Fibroblast of the conjunctiva (primary cell): Measurements from ENCODE around the gene KCNIP4.

Experiments used
- DNase-seq: peaks from one replicate; pipeline ENCODE4 v3.0.0-alpha.2; 2010; ENCODE audit warnings: low read depth

Gene KCNIP4

DNA sequence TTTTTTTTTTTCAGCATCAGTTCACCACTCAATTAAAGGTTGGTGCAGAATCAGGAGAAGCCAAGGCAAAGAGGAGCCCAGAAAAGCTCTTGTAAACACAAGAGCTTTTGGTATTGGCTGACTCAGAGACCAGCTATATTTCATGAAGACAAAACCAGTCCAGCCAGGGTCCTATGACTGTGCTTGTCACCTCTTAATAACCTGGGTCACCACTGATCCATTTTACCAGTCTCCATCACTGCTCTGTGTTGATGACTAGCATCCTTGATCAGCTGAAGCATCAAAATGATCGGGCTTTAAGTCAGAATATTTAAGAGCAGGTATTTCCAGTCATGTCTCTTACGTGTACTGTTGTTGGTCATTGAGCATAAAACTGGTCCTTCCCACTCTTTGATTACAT lies 1010.4 kb downstream of the KCNIP4 start:
- no peak for DNase-seq

DNA sequence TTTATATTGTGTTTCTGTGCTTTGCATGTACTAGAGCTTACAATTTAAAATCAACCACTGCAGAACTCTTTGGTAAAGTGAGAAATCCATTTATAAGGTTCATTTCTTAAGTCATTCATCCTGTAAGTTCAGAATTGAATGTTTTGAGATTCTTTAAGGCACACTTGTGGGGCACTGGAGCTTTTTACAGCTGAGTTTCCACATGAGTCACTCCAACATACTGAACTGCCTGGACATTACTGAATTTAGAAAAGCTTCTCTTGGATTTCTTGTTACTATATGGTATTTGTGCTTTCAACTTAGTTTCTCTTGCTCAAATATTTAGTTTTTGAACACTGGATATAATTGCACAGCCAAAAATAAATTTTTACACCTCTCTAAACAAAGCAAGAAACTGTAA lies 1022.0 kb downstream of the KCNIP4 start:
- DNase-seq: no peak

DNA sequence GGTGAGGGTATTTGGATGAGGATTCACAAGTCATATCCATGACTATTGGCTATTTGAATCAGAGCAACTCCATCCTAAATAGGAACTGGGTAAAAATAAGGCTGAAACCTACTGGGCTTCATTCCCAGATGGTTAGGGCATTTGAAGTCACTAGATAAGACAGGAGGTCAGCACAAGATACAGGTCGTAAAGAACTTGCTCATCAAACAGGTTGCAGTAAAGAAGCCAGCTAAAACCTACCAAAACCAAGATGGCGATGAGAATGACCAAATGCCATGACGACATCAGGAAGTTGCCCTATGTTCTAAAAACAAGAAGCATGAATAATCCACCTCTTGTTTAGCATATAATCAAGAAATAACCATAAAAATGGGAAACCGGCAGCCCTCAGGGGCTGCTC lies 1023.4 kb downstream of the KCNIP4 start:
- DNase-seq: no peak

DNA sequence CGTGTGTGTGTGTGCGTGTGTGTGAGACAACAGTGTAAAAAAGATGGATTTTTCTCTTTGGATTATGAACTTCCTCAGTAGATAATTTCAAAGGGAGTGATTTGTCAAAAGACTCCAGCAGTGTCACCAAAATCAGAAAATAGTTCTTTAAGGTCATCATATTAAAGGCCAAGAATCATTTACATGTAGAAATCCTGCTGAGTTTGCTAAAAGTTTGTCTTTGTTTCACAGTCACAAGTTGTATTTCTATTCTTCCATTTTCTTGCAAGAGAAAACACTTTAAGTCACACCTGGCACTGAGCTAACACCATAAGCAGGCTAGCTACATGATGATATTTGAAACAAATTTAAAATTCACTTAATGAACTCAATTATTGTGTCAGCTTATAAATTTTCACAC lies 1025.6 kb downstream of the KCNIP4 start:
- no peak for DNase-seq

DNA sequence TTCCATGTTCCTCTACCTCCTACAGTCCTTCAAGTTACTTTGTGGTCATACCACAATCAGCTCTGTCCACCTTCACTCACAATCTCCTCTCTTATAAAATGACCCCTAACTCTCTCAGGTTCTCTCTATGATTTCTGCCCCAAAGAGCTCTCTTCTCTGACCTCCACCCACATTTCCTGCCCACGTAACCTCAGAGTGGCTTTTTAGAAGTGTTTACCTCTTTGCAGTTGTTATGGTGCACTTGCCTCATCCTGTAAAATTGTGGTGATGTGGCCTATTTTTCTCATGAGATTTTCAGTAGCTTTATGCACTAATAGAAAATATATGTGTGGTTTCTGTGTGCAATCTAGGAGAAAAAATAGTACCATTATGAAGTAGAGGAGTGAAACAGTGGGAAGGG lies 1032.5 kb downstream of the KCNIP4 start:
- no peak for DNase-seq

DNA sequence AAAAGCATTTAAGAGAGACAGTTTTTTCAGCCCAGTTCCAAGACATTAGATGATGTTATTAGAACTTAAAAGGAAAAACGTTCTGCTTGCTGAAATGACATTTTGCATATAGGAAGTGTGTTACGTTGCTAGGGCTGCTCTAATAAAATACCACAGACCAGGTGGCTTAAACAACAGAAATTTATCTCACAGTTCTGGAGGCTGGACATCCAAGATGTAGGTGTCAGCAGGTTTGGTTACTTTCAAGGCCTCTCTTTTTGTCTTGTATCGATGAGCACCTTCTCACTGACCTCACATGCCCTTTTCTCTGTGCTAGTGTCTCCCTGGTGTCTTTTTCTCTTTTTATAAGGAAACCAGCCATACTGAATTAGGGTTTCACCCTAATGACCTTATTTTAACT lies 1043.6 kb downstream of the KCNIP4 start:
- no peak for DNase-seq

DNA sequence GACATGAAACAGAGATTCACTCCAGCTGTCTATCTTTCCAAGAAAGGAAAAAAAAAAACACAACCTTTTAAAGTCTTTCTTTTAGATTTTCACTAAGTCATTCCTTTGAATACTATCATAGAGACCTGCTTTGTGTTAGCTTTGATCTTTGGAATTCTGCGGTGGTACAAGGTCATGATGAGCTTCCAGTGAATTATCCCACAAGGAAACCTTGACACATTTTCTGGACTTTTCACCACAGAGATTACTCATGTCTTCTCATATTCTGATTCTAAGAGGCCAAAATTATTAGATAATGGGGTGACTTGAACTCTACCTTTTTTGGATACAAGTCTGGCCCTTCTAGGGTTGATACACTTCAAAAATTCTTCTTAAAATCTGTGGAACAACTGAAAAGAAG lies 1046.7 kb downstream of the KCNIP4 start:
- no peak for DNase-seq

DNA sequence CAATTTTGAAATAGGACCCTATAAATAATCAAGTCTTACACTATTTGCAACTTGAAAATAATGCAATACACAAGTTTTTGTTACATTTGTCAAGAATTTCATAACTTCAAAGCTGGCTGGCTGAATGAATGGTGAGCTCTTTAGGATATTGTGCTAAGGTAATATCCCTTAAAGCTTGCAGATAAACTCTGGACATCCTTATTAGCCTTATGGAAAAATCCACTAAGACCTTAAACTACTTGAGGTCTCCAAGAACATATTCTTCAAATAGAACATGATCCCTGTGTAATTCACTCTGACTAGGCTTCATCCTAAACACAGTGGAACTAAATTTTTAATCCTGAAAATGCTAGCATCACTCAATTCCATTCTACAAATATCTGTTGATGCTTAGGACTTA lies 1049.0 kb downstream of the KCNIP4 start:
- no peak for DNase-seq

DNA sequence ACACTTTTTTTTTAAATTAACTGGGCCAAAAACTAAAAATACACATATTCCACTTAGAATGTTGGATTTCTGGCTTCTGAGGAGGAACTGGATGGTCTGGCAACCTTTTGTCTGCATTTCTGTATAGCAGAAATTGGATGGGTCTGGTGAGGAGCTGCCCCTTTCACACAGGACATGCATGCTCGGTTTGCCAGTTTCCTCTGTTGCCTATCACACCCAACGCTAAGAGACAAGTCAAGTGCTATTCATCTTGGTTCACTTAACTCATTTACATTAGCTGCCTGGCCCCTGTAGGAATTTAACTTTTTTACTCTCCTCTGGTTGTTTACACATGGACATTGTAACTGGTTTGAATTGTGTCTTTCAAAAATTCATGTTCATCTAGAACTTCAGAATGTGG lies 1052.6 kb downstream of the KCNIP4 start:
- DNase-seq: no peak

DNA sequence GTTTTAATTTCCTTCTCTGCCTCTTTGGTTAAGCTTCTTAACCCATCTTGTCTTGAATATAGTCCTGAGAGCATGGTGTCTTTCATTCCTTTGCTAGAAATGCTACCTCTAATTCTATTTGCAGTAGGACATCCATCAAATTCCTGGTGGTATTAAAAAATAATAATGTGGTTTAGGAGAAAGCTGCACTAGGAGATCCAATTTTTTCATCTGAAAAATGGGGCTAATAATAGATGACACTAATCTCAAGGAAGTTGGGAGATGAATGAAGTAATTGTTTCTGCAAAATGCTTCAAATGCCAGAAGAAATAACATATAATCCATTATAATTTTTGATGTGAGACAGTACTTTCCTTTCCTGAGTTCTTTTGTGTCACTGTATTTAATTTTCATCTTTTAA lies 1053.4 kb downstream of the KCNIP4 start:
- no peak for DNase-seq

DNA sequence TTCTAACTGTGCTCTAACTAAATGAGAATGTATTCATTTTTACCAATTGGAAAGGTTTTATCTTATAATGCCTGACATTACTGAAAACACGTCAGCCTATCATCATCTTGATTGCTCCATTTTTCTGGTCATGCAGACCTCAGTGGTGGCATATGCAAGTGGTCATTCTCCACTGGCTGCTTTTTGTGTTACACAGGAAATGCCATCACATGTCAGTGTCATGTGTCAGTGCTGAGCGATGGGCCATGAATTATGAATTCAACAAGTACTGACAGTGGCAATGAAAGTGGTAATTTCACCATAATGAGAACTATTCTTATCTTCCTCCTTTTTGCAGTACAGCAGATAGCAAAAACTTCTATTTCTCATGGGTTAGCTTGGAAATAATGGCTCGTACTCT lies 1057.8 kb downstream of the KCNIP4 start:
- no peak for DNase-seq

DNA sequence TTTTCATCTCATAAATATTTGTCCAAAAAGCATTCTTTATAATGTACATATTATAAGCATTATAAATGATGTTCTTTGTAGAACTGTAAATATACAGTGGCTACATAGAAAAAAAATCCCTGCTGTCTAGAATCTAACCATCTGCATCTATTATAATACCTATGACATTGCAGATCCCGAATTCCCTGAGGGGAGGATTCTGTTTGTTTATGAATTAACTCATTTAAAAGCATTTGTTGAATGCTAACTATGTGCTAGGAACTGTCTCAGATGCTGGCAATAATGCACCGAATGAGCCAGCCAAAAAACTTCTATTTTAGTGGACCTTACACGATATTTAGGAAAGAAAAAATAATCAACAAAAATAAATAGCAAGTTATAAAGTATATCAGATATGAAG lies 1058.7 kb downstream of the KCNIP4 start:
- no peak for DNase-seq

DNA sequence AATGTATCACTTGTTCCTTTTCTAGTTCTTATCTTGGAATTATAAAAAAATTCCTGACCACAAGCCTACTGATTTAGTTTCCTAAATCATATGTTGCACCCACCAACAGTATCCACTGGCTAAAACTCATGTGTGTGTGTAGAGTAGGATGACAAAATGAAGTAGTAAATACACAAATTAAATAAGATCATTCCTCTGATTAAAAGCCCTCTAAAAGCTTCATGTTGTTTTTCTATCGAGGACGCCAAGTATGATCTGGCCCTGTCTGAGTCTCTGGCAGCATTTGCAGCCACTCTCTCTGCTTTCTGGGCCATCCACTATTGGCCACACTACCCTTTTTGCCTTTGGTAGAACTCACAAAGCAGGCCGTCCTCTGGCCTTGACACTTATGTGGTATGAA lies 1064.9 kb downstream of the KCNIP4 start:
- no peak for DNase-seq

DNA sequence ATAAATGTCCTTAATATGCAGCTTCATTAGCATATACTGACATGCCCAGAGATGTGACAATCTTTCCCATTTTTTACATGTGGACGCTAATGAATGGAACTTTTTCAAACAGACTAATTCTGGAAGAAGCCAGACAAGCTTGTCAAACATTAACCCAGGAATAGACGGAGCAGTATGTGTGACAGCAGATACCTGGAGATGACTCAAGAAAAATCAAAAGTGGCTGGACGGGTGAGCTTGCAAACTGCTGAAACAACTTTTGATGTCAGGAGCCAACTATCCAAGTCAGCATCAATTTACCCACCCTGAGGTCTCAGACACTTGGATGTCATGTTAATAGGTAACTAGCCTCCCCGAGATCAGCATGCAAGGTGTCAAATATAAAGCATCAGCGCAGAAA lies 1065.3 kb downstream of the KCNIP4 start:
- no peak for DNase-seq

DNA sequence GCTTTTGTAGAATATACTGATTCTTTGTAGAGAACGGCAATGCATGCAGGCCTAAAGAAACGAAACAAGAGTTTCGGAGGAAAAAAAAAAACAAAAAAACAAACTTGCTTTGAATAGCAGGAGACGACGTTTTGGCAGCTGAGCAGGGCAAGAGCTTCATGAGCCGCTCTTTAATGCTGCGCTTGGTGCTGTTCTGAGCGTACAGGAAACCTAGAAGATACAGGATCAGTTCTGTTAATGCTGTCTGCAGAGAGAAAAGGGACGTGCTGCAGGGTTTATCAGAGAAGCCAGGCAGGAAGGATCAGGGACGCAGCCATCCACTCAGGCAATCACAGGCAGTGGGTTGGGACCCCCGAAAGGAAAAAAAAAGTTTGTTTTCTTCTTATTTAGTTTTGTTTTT lies 1066.1 kb downstream of the KCNIP4 start:
- DNase-seq: no peak

DNA sequence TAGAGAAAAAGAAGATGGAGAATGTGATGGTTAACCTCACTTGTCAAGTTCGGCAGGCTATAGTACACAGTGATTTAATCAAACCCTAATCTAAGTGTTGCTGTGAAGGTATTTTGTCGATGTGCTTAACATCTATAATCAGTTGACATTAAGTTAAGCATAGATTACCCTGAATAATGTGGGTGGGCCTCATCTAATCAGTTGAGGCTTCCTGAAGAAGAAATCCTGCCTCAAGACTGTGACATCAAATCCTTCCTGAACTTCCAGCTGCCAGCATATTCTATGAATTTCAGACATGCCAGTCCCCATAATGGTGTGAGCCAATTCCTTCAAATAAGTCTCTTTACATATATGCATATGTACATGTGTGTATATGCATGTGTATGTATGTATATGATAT lies 1066.9 kb downstream of the KCNIP4 start:
- no peak for DNase-seq

DNA sequence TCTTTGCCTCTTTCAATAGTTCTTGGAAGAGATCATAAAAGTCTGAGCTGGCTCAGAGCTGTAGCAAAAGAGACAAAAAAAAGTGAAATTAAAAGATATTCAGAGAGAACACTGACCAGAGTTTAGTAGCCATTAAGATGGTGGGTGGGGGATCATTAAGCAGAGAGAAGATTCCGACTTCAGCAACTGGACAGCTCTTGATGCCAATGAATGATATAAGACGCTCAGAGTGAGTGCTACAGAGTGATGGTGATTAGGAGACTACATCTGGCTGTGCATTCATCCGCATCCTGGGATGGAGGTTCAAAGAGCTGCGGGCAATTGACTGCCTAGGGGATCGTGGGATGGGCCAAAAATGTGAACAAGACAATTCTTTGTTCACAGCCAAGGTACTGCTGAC lies 1069.8 kb downstream of the KCNIP4 start:
- no peak for DNase-seq

DNA sequence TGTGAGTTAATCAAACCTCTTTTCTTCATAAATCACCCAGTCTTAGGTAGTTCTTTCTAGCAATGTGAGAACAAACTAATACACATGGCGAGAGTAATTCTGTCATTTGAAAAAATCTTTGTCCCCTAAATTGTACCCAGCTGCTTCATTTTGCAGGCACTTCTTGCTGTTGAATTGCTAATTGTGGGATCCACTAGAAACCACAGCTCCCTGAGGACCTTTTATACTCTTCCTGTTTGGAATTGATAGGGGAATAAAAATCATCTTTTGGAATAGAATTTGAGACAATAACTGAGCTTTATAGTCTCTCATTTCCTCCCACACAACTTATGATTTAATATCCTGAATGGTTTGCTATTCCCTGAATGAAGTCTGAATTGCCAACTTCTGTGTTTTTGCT lies 1078.1 kb downstream of the KCNIP4 start:
- DNase-seq: no peak

DNA sequence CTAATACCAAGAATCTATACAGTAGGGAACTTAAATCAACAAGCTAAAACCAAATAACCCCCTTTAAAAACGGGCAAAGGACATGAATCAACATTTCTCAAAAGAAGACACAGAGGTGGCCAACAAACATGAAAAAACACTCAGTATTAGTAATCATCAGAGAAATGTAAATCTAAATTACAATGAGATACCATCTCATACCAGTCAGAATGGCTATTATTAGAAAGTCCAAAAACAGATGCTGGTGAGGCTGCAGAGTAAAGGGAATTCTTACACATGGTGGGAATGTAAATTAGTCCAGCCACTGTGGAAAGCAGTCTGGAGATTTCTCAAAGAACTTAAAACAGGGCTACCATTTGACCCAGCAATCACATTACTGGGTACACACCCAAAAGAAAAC lies 1080.5 kb downstream of the KCNIP4 start:
- DNase-seq: no peak

DNA sequence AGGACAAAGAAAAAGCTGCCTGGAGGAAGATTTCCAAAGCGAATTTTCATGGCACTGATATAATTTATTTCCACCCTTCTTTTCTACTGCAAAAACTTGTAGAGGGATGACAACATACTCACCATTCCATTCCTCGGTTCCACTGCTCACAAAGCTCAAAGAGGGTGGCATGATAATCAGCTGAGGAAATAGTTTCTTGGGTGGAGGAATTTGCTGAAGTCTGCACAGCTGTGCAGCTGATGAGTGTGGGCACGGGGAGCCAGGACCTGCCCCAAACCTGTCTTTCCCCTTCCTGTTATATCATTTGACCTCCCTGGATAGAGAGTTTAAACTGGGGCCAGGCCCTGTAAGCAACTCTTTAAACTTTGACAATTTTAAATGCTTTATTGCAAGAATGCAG lies 1087.7 kb downstream of the KCNIP4 start:
- no peak for DNase-seq

DNA sequence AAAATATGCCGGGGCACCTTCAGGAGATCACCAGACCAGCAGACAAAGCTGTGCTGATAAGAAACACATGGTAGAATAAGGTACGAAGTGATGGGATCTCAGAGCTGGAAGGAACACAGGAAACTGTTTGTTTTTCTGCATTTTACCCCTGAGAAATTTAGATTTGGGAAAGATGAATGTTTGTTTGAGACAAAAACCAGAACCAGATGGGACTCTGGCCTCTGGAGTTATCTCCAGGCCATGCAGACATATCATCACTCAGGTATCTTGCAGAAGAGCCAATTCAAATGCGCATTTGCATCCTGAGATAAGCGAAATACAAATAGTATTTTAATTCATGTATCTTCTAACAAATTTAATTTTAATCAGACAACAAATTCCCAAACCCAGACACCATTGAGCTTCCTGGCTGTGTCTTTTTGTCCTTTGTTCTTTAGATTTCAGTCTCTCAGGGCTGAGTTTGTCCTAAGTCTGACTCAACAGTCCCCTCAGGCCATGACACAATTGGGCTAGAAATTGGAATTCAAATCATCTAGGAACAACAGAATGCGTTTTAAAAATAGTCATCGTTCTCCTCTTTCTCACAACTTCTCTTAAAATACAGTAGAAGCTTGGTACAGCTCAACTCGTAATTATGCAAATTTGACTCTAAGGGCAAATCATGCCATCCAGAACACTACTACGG lies 1089.3 kb downstream of the KCNIP4 start:
- no peak for DNase-seq

DNA sequence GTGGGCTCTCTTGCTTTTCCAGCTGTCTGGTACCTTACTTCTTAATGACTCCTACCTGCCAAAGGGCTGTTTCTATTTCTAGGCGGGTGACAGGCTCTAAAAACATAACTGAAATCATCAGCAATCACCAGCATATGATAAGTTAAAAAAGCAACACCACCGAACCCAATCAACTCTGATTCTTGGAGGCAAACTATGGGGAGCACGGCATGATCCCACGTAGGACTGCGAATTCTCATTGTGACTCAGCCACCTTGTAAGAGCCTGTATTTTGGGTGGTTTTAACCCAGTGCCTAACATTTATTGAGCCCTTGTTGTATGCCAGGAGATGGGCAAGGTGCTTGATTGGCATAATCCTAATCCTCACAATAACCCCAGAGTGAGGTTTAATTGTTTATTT lies 1091.5 kb downstream of the KCNIP4 start:
- DNase-seq: no peak

DNA sequence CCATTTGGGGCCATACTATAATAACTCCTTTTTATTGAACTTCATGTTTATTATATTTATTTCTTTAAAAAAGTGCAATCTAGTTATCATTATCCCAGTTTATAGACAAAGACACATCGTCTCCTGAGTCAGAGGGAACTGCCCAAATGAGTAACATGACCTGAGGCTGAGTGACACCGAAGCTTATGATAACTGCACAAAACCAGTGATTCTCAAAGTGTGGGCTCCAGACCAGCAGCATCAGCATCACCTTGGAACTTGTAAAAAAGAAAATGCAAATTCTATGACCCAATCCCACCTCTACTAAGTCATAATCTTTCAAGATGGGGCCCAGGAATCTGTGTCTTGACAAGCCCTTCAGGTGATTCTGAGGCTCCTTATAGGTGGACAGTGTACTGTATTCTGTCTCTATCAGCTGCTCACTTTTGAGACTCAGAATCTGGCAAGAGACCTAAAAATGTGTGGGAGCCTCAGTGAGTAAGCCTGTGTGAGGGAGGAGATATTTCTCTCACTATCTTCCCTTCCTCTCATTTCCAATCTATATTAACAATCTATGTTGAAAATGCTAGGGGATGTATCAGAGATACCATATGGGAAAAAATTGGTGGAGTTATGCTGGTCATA lies 1101.3 kb downstream of the KCNIP4 start:
- no peak for DNase-seq

DNA sequence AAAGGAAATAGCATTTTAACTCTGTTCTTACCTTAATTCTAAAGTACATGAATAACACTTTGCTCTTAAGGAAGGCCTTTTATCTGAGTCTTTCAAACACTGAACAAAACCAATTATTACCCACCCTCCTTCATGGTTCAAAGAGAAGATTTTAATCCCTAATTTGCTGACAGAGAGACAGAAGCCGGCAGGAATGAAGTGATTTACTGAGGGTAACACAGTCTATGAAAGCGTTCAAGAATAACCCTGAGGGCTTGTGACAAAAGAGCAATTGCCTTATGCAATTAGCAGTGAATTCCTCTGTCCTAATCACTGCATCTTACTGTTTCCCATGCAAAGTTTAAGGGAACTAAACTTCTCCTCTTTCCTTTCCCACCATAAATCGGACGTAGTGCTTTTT lies 1104.3 kb downstream of the KCNIP4 start:
- no peak for DNase-seq
